ENCODE results near the gene OR1D2.
"Not testable (repeated sequence)": the region's sequence is repeated elsewhere in the genome, so short reads cannot be mapped to it uniquely, and the experiment has no call there.

The OR1D2 gene, protein sequence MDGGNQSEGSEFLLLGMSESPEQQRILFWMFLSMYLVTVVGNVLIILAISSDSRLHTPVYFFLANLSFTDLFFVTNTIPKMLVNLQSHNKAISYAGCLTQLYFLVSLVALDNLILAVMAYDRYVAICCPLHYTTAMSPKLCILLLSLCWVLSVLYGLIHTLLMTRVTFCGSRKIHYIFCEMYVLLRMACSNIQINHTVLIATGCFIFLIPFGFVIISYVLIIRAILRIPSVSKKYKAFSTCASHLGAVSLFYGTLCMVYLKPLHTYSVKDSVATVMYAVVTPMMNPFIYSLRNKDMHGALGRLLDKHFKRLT
- 0 to 0.09 (median 0) reads per million in 4 experiments for total RNA-seq

- no peak for DNase-seq
Measured at GRCh38 chr17:3104322-3104721, at the start of gene OR1D2. Gene OR1D2, minus strand, starts transcription at chr17:3104422. Its CDS starts 11,426 bp downstream, at chr17:3092996.

GRCh38 chr17:3137494-3137893 is 33.3 kb upstream of the OR1D2 start:
- DNase-seq, result not testable (repeated sequence)

- DNase-seq, result no peak
Measured at GRCh38 chr17:3127451-3127850, 23.2 kb upstream of the OR1D2 start, which contains the start of gene OR1G1. Gene OR1G1, minus strand, starts transcription at chr17:3127551. Its CDS starts 0 bp downstream, at chr17:3127551.

- not testable (repeated sequence) for DNase-seq
Measured at GRCh38 chr17:3073850-3074249, 30.4 kb downstream of the OR1D2 start.

DNA sequence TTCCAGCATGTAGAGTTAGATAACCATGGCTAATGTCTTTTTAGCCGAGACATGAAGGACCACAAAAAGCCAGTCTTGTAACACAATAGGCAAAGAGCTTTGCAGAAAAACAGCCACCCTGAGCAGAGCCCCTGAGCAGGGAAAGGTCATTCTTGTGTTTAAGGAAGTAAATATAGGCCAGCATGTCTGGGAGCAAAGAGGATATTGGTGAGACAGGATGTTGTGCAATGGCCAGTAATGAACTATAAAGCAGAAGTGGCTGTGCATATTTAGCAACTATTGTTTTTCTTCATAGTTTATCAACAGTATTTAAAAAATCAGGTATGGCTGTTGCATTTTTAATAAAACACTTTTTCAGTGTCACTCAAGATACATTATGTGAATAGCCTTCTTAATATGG is 39.0 kb downstream of the OR1D2 start:
- DNase-seq, result not testable (repeated sequence)

DNA sequence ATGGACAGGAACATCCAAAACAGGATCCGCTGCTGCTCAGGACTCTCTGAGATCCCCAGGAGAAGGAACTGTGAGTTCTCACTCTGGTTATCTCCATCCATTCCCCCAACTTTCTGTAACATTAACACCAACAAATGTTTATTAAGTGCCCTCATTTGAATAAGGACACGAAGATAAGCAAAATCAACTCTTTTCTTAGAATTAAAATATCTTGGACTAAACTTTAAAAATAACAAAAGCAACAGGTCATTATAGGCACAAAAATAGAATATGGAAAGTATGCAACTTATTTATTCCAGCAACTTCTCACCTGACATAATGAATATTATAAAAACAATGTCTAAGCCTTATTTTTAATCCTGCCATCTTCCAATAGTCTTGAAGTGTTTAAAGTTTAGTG is 40.7 kb downstream of the OR1D2 start, which contains the start of gene OR1D5:
TSS of gene OR1D5 (minus strand) at position 101 of the 400 bp plus-strand sequence. CDS start at position 101, 0 bp downstream.
- DNase-seq, result not testable (repeated sequence)

DNA sequence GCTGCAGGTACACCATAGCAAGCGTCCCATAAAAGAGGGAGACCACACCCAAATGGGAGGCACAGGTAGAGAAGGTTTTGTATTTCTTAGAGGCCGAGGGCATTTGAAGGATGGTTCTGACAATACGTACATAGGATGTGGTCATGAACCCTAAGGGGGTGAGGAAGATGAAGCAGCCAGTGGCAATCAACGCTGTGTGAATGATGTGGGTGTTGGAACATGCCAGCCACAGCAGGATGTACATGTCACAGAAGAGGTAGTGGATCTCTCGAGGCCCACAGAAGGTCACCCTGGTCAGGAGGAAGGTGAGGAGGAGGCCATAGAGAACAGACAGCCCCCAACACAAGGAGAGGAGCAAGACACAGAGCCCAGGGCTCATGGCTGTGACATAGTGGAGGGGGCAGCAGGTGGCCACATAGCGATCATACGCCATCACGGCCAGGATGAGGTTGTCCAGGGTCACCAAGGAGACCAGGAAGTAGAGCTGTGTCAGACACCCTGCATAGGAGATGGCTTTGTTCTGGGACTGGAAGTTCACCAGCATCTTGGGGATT is 41.3 kb downstream of the OR1D2 start:
- not testable (repeated sequence) for DNase-seq

GRCh38 chr17:3054868-3055267 is 49.4 kb downstream of the OR1D2 start:
- not testable (repeated sequence) for DNase-seq

GRCh38 chr17:3049705-3050295 is 54.4 kb downstream of the OR1D2 start:
- no peak for DNase-seq

DNA sequence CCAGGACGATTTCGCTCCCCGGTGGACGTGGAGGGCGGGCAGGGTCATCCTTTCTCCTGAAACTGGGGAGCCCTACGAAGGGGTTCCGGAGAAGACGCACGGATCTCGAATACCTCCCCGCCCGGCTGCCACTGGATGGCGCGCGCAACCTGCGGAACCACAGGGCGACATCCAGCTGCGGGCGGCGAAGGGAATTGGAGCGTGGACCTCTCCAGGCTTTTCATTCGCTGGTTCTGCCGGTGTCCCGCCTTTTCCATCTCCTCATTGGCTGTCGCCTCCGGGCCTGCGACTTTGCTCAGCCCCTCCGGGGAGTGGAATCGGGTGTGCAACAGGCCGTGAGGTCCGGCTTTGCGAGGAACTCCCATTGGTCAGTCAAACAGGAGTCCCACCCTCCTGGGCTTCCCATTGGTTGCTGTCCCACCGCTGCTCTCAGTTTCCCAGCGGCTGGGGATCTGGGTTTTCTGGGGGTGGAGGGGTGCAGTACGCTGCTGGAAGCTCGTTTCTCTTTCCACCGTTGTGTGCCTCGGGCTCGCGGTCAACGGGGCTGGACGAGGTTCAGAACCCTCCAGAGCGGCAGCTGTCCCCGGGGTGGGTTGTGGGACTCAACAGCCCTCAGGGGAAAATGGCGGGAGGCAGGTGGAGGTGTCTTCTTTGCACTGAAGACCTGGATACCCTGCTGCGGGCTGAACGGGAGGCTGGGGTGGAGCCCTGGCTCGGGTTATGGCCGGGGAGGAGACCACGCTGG is 55.3 kb downstream of the OR1D2 start:
- peak; percentile 77 for DNase-seq

DNA sequence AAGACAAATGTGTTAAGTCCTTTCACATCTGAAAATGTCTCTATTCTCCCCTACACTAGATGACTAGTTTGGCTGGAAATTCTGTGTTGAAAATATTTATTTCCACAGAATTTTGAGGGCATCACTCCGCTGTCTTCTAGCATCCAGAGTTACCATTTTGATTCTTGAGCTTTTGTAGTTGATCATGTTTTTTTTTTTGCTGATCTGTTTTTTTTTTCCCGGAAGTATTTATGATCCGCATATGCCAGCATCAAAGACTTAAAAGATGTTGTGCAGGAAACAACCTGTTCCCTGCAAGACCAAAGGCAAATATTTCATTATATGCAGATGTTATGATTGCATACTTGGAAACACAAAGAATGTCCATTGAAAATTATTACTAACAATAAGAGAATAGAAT is 57.5 kb downstream of the OR1D2 start:
- no peak for DNase-seq

GRCh38 chr17:3043737-3044365 is 60.4 kb downstream of the OR1D2 start:
- no peak for DNase-seq

DNA sequence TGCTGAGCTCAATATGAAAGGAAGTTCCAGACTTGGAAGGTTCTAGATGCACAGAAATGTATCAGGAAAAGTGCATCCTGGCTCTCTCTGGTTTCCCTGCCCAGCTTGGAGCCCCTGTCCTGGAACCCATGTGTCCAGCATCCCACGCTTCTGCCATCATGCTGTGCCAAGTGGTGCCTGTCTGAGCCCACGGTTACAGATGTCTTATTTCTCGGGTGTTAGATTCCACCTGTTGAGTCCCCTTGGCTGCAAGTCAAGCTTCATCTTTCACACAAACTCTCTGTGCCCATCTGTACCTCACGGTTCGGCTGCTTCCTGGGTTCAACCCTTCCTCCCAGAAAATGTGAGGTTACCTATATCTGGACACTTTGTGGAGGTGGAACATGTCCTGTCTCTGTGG is 63.3 kb downstream of the OR1D2 start:
- DNase-seq, result no peak

DNA sequence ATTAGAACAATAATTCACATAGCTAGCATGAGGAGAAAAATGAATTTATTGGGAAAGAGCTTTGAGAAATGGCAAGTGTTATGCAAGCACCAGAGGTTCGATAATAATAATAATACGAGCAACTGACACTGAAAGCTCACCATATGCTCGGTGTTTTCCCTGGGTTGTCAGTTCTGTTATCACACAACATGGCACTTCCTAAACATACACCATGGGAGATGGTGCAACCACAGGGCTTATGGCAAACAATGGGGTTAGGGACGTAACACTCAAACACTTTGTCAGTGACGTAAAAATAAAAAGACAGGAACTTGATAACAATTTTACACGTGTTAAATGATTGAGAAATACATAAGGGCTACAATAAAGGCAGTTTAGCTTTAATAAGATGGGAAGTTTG is 64.5 kb downstream of the OR1D2 start:
- no peak for DNase-seq

- no peak for DNase-seq
Measured at GRCh38 chr17:3038941-3039340, 65.3 kb downstream of the OR1D2 start.

Measured in effector CD8-positive, alpha-beta T cell (primary cell).